ENCODE measurements around the gene TAF5L.

Gene TAF5L

GRCh38 chr1:229651546-229651945 lies 25.6 kb upstream of the TAF5L start:
- no peak for TF ChIP-seq ZFX (IDR thresholded peaks at IDR 0.05)
- TF ChIP-seq CTCF (conservative IDR thresholded peaks at IDR 0.05), result no peak
- H3K27ac ChIP-seq, result no peak overlapping the region

GRCh38 chr1:229650045-229650444 lies 24.1 kb upstream of the TAF5L start:
- no peak overlapping the region for H3K27ac ChIP-seq
- TF ChIP-seq ZFX (IDR thresholded peaks at IDR 0.05) (no peak), CTCF (conservative IDR thresholded peaks at IDR 0.05) (no peak)

- TF ChIP-seq CTCF (conservative IDR thresholded peaks at IDR 0.05), result no peak
- TF ChIP-seq ZFX (IDR thresholded peaks at IDR 0.05), result no peak
- no peak overlapping the region for H3K27ac ChIP-seq
Observed at GRCh38 chr1:229648406-229648805, 22.5 kb upstream of the TAF5L start.

GRCh38 chr1:229645324-229645993 lies 19.5 kb upstream of the TAF5L start:
- TF ChIP-seq CTCF (conservative IDR thresholded peaks at IDR 0.05) (no peak), ZFX (IDR thresholded peaks at IDR 0.05) (no peak)
- H3K27ac ChIP-seq, result no peak overlapping the region

GRCh38 chr1:229643996-229644745 lies 18.2 kb upstream of the TAF5L start:
- no peak overlapping the region for H3K27ac ChIP-seq
- TF ChIP-seq ZFX (IDR thresholded peaks at IDR 0.05) (no peak), CTCF (conservative IDR thresholded peaks at IDR 0.05) (no peak)

GRCh38 chr1:229642970-229643369 lies 17.0 kb upstream of the TAF5L start:
- TF ChIP-seq CTCF (conservative IDR thresholded peaks at IDR 0.05) (no peak), ZFX (IDR thresholded peaks at IDR 0.05) (no peak)
- no peak overlapping the region for H3K27ac ChIP-seq

GRCh38 chr1:229642376-229642775 lies 16.5 kb upstream of the TAF5L start:
- no peak overlapping the region for H3K27ac ChIP-seq
- TF ChIP-seq CTCF (conservative IDR thresholded peaks at IDR 0.05), result no peak
- no peak for TF ChIP-seq ZFX (IDR thresholded peaks at IDR 0.05)
